K562 (cell line): ENCODE data around the gene ACTRT2. TPM values are rescaled to one million over a fixed set of nuclear protein-coding genes. Genes with fewer than 3 reads are reported as not detected.

Experiments used
- ATAC-seq: fragments of 200-7000 bp; cut with Tn5 transposase; 3 replicates; pipeline ENCODE4 v1.9.1; 2020; ENCODE audit warnings: moderate library complexity
- BruUV-seq: library from RNA; stranded (reverse); fragments of 400-500 nt; replicated peaks from 2 replicates; lab custom pipeline; 2021; lab: Mats Ljungman, UMichigan
- CTCF ChIA-PET: fragments of 300-600 bp; formaldehyde crosslinking; extraction: SDS; loops from one replicate; lab custom pipeline; 2021; ENCODE audit warnings: low intra/inter-chr PET ratio; lab: Yijun Ruan, JAX
- POLR2A ChIA-PET: fragments of 300-600, 350-650 bp; sonication (Branson Sonifier 250); formaldehyde crosslinking; extraction: SDS; loops from one replicate; lab custom pipeline; 2021; ENCODE audit warnings: antibody characterized with exemption, inconsistent platforms; lab: Yijun Ruan, JAX
- DNase-seq, 4 experiments: peaks; one replicate each; pipeline versions ENCODE4 v3.0.0 to v3.0.0-alpha.2; 2011 to 2018; ENCODE audit warnings: low spot score in 3 of 4, mixed read lengths in 3 of 4; ENCODE audit errors: extremely low read depth in 1 of 4
- FAIRE-seq: peaks from 2 replicates; lab custom pipeline; 2011; peaks lifted over from hg19 to GRCh38; lab: Jason Lieb, UNC
- H2AFZ ChIP-seq: 2 replicates; pipeline ENCODE4 v1.6.0; 2011; ENCODE audit warnings: low read depth, low read length, control low read depth, inconsistent platforms
- H3K27ac ChIP-seq: fragments of 200-600 bp; 3 replicates; pipeline ENCODE4 v1.8.0; 2011; ENCODE audit warnings: low read depth, mild to moderate bottlenecking, control low read depth, inconsistent platforms, low read length, moderate library complexity, mixed read lengths; ENCODE audit errors: extremely low read depth
- H3K27me3 ChIP-seq, 2 experiments: fragments of 300-600 bp in 1 of 2; 2 replicates in 1 of 2; 3 replicates in 1 of 2; pipeline versions ENCODE4 v1.6.0 to v1.8.0; 2011; ENCODE audit warnings: inconsistent platforms in 2 of 2, low read length in 2 of 2, mild to moderate bottlenecking in 1 of 2, mixed read lengths in 1 of 2, moderate library complexity in 1 of 2; ENCODE audit not compliant: control insufficient read depth in 2 of 2, insufficient read depth in 2 of 2
- H3K36me3 ChIP-seq: fragments of 300-600 bp; 3 replicates; pipeline ENCODE4 v1.8.0; 2011; ENCODE audit warnings: mild to moderate bottlenecking, low read length, inconsistent platforms; ENCODE audit not compliant: control insufficient read depth, insufficient read depth
- H3K4me1 ChIP-seq, 2 experiments: fragments of 200-600 bp in 1 of 2; replicated peaks in 1 of 2; 2 replicates in 1 of 2; 3 replicates in 1 of 2; pipeline versions ENCODE4 v1.5.1 to v1.8.0; 2011; ENCODE audit warnings: inconsistent platforms in 2 of 2, low read length in 2 of 2, mild to moderate bottlenecking in 1 of 2, mixed read lengths in 1 of 2, moderate library complexity in 1 of 2; ENCODE audit not compliant: control insufficient read depth in 2 of 2, insufficient read depth in 2 of 2
- H3K4me2 ChIP-seq: 2 replicates; pipeline ENCODE4 v1.6.1; 2011; ENCODE audit warnings: low read length, control low read depth, inconsistent platforms, mixed read lengths; ENCODE audit not compliant: insufficient read depth
- H3K4me3 ChIP-seq: fragments of 200-600 bp; sonication (generic), shearing (Covaris generic); 2 replicates; pipeline ENCODE4 v1.5.1; 2016; ENCODE audit warnings: control low read depth, inconsistent platforms
- H3K79me2 ChIP-seq: fragments of 200-600 bp; 3 replicates; pipeline ENCODE4 v1.8.0; 2011; ENCODE audit warnings: low read length, inconsistent platforms; ENCODE audit not compliant: control insufficient read depth, insufficient read depth
- H3K9ac ChIP-seq, 2 experiments: 2 replicates each; pipeline versions ENCODE4 v1.6.0 to v1.6.1; 2011; ENCODE audit warnings: low read depth in 2 of 2, low read length in 2 of 2, control low read depth in 1 of 2, inconsistent platforms in 1 of 2, mild to moderate bottlenecking in 1 of 2, mixed read lengths in 1 of 2; ENCODE audit not compliant: insufficient read depth in 1 of 2
- H3K9me1 ChIP-seq: one replicate; pipeline ENCODE4 v1.6.0; 2011; ENCODE audit warnings: inconsistent platforms, mild to moderate bottlenecking, low read length, moderate library complexity; ENCODE audit not compliant: control insufficient read depth, insufficient read depth
- H3K9me3 ChIP-seq: replicated peaks from 2 replicates; pipeline ENCODE4 v1.5.1; 2011; ENCODE audit warnings: low read depth, low read length, inconsistent platforms; ENCODE audit not compliant: control insufficient read depth, insufficient read depth
- H4K20me1 ChIP-seq: replicated peaks from 2 replicates; pipeline ENCODE4 v1.6.1; 2011; ENCODE audit warnings: low read length, inconsistent platforms, mixed read lengths; ENCODE audit not compliant: control insufficient read depth, insufficient read depth
- ARID4B ChIP-seq: sonication (generic); formaldehyde crosslinking; IDR thresholded peaks from 2 replicates; pipeline ENCODE4 v1.8.0; 2022; ENCODE audit warnings: mild to moderate bottlenecking, missing genetic modification reagents
- CHCHD3 ChIP-seq: fragments of 250-450 bp; sonication (Bioruptor Pico); IDR thresholded peaks from 2 replicates; pipeline ENCODE4 v2.1.2; 2022; ENCODE audit warnings: mild to moderate bottlenecking
- HNRNPLL ChIP-seq: fragments of 200-400 bp; formaldehyde crosslinking; IDR thresholded peaks from 2 replicates; pipeline ENCODE4 v1.6.1; 2017; ENCODE audit warnings: low read length, low read depth, mild to moderate bottlenecking; ENCODE audit not compliant: poor library complexity, severe bottlenecking
- JUND ChIP-seq, 2 experiments: IDR thresholded peaks; 2 replicates in 1 of 2; 3 replicates in 1 of 2; pipeline ENCODE4 v1.6.1; 2011; ENCODE audit warnings: borderline replicate concordance in 2 of 2, low read depth in 2 of 2, low read length in 2 of 2, improper control_type of control experiment in 1 of 2, missing biosample characterization in 1 of 2, missing genetic modification characterization in 1 of 2, missing genetic modification reagents in 1 of 2
- MECOM ChIP-seq: fragments of 250-450 bp; sonication (Bioruptor Pico); IDR thresholded peaks from 2 replicates; pipeline ENCODE4 v1.8.0; 2022; ENCODE audit warnings: inconsistent platforms
- MTA1 ChIP-seq: fragments of 450-650 bp; IDR thresholded peaks from 2 replicates; pipeline ENCODE4 v1.6.1; 2017; ENCODE audit warnings: borderline replicate concordance
- NR0B1 ChIP-seq: fragments of 450-650 bp; IDR thresholded peaks from one replicate; pipeline ENCODE4 v1.6.1; 2018; ENCODE audit warnings: mild to moderate bottlenecking, moderate library complexity; ENCODE audit not compliant: partially characterized antibody
- PHF20 ChIP-seq: fragments of 450-650 bp; IDR thresholded peaks from 2 replicates; pipeline ENCODE4 v1.6.1; 2018; ENCODE audit not compliant: partially characterized antibody
- POLR3G ChIP-seq: IDR thresholded peaks from 2 replicates; pipeline ENCODE4 v1.6.1; 2011; ENCODE audit not compliant: insufficient read length, insufficient replicate concordance; ENCODE audit errors: extremely low read depth
- PRMT5 ChIP-seq: sonication (generic); formaldehyde crosslinking; IDR thresholded peaks from 2 replicates; pipeline ENCODE4 v1.5.0; 2020; ENCODE audit warnings: missing genetic modification reagents
- PRPF4 ChIP-seq: fragments of 200-400 bp; formaldehyde crosslinking; IDR thresholded peaks from one replicate; pipeline ENCODE4 v1.6.1; 2017; ENCODE audit warnings: low read length, low read depth, mild to moderate bottlenecking; ENCODE audit not compliant: insufficient read depth, poor library complexity, severe bottlenecking
- PTRF ChIP-seq: fragments of 450-650 bp; IDR thresholded peaks from 2 replicates; pipeline ENCODE4 v1.6.1; 2016; ENCODE audit warnings: mild to moderate bottlenecking, missing genetic modification characterization, missing compliant biosample characterization
- PYGO2 ChIP-seq: fragments of 450-650 bp; IDR thresholded peaks from 2 replicates; pipeline ENCODE4 v1.6.1; 2016; ENCODE audit warnings: mild to moderate bottlenecking, missing genetic modification characterization, moderate library complexity, missing compliant biosample characterization
- SMARCC2 ChIP-seq: fragments of 450-650 bp; IDR thresholded peaks from 2 replicates; pipeline ENCODE4 v1.6.1; 2017; ENCODE audit warnings: antibody characterized with exemption, moderate library complexity, mild to moderate bottlenecking, low read depth
- ZNF23 ChIP-seq: fragments of 250-450 bp; sonication (Bioruptor Pico); IDR thresholded peaks from 2 replicates; pipeline ENCODE4 v1.4.0; 2020; ENCODE audit warnings: mild to moderate bottlenecking
- ZNF436 ChIP-seq: fragments of 250-450, 450-650 bp; sonication (Bioruptor Pico); formaldehyde crosslinking; IDR thresholded peaks from 2 replicates; pipeline ENCODE4 v1.7.0; 2020; ENCODE audit warnings: mild to moderate bottlenecking
- ZNF445 ChIP-seq: fragments of 250-450 bp; sonication (Bioruptor Pico); IDR thresholded peaks from 2 replicates; pipeline ENCODE4 v1.4.0; 2020; ENCODE audit warnings: low read depth, mild to moderate bottlenecking, moderate library complexity
- ZNF668 ChIP-seq: fragments of 250-450 bp; sonication (Bioruptor Pico); IDR thresholded peaks from 2 replicates; pipeline ENCODE4 v1.8.0; 2022; ENCODE audit warnings: mild to moderate bottlenecking, inconsistent platforms
- ZNF778 ChIP-seq: fragments of 450-650 bp; formaldehyde crosslinking; IDR thresholded peaks from 2 replicates; pipeline ENCODE4 v1.4.0; 2020; ENCODE audit warnings: mild to moderate bottlenecking, moderate library complexity
- WGBS: fragments of 100-300 bp; shearing (Covaris generic); methylation state at CpG from one replicate; pipeline ENCODE4 v1.1.6; 2016; ENCODE audit warnings: low coverage, mixed read lengths; ENCODE audit not compliant: insufficient coverage; ENCODE audit errors: missing lambda C conversion rate; 5-methylcytosine and 5-hydroxymethylcytosine counted together
- in situ Hi-C: fragments of 300-500 bp; cut with MboI; formaldehyde crosslinking; loops from 4 replicates; pipeline ENCODE4 v1.15.0; 2018; ENCODE audit warnings: inconsistent platforms, mixed read lengths
- intact Hi-C: fragments of 100-400 bp; cut with micrococcal nuclease; formaldehyde crosslinking; loops from 2 replicates; pipeline ENCODE4 v1.14.2; 2022
- polyA plus RNA-seq, 8 experiments: library from polyadenylated mRNA; depleted of rRNA in 4 of 8; stranded (reverse) in 5 of 8; unstranded in 3 of 8; fragments of >200 nt; fragmentation: Nextera tagmentation in 2 of 8; fragmentation: Illumina TruSeq in 1 of 8; extraction: Ambion mirVana in 2 of 8; extraction: Trizol in 1 of 8; gene quantifications; 2 replicates each; pipeline versions ENCODE4 v1.2.1 to v1.2.3, GENCODE V29; 2011 to 2014; ENCODE audit warnings: inconsistent platforms in 1 of 8, missing spikeins in 1 of 8
- total RNA-seq, 7 experiments: library from RNA; depleted of rRNA in 6 of 7; stranded (reverse); fragments of >200 nt in 6 of 7; fragmentation: Illumina TruSeq in 2 of 7; extraction: Trizol in 2 of 7; gene quantifications; 2 replicates each; pipeline versions ENCODE4 v1.2.1 to v1.2.3, GENCODE V29; 2011 to 2021; ENCODE audit warnings: low replicate concordance in 1 of 7

Gene ACTRT2
- total and polyA plus RNA-seq, 9 of the 15 experiments (the other 6 are each of a cell fraction or from before 2014, with no cell fraction given) = not detected

GRCh38 chr1:3049905-3050304 is 28.6 kb downstream of the ACTRT2 start:
- Histone ChIP-seq H2AFZ (no peak overlapping the region), H3K4me3 (no peak overlapping the region), H3K27ac (no peak overlapping the region), H3K27me3 (peaks cover 0 to 9% of the 10 kb centered on the region in 2 experiments; a peak in 1 of 5 replicates), H3K4me2 (no peak overlapping the region), H3K4me1 (no peaks in the 10 kb centered on the region), H3K36me3 (no peaks in the 10 kb centered on the region), H3K9me3 (no peaks in the 10 kb centered on the region), H4K20me1 (no peaks in the 10 kb centered on the region), H3K9ac (no peak overlapping the region), H3K79me2 (no peaks in the 10 kb centered on the region), H3K9me1 (no peaks in the 10 kb centered on the region)
- FAIRE-seq (no peak), DNase-seq (no peak), ATAC-seq (no peak)
- intact Hi-C loops (no loop called here), in situ Hi-C loops (no loop called here)
- CTCF ChIA-PET = no interaction called here
- POLR2A ChIA-PET = no interaction called here
- BruUV-seq = no TSS peak
- 4% methylated on average over 2 of the region's 2 CpGs for WGBS
- TF ChIP-seq SMARCC2 (no peak), PYGO2 (tag) (no peak), POLR3G (no peak), MECOM (CRISPR knock-in tag) (no peak), ARID4B (CRISPR knock-in tag) (no peak), ZNF436 (CRISPR knock-in tag) (no peak), ZNF778 (CRISPR knock-in tag) (no peak), MTA1 (no peak), CHCHD3 (no peak), PTRF (tag) (no peak), PRMT5 (CRISPR knock-in tag) (no peak), PHF20 (no peak), ZNF23 (CRISPR knock-in tag) (no peak), ZNF668 (CRISPR knock-in tag) (no peak), HNRNPLL (no peak), NR0B1 (no peak), ZNF445 (no peak), PRPF4 (no peak), JUND (IDR thresholded peaks at IDR 0.05; ENCODE audit: borderline replicate concordance, low read depth, low read length) (no peak), JUND (tag; IDR thresholded peaks at IDR 0.05; ENCODE audit: borderline replicate concordance, low read depth, low read length) (no peak)
